GM18502 (cell line): ENCODE results near the gene POLR3H.

Experiments used
- ATAC-seq: cut with Tn5 transposase; IDR thresholded peaks from one replicate; pipeline ENCODE4 v1.9.1; 2021; ENCODE audit warnings: mild to moderate bottlenecking; ENCODE audit not compliant: unreplicated experiment, poor library complexity

The POLR3H gene

DNA sequence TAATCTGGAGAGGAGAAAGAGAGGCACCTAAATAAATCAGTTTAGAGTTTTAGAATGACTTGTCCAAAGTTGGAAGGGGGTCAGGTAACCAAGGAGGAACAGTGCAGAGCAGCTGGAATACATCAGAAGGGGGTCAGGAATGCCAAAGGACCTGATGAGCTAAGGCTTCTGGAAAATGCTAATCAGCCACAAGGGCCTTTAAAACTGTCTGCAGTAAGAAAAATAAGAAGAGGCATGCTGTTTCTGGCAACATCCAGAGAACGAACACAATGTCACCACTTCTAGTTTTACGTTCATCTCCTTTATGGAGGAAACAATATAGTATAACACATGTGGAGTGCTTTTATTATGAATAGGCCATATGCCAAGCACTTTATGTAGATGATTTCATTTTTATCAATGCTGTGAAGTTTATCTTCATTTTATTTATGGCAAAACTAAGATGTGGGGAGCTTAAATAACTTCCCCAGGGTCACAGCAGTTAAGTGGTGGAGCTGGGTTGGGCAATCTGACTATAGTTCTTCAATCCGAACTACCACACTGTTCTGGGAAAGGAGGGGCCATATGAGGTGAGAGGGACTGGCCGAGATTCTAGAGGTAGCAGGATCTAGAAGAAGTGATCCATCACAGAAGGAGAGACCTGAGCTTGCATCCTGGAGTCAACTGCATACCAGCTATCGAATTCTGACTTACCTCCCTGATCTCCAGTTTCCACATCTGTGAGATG lies 52.7 kb downstream of the POLR3H start:
- ATAC-seq: no peak

- ATAC-seq: no peak
These were observed 55.5 kb downstream of the POLR3H start for GRCh38 chr22:41488596-41489385.

- ATAC-seq: no peak
These were observed 56.2 kb downstream of the POLR3H start for GRCh38 chr22:41488076-41488475.

DNA sequence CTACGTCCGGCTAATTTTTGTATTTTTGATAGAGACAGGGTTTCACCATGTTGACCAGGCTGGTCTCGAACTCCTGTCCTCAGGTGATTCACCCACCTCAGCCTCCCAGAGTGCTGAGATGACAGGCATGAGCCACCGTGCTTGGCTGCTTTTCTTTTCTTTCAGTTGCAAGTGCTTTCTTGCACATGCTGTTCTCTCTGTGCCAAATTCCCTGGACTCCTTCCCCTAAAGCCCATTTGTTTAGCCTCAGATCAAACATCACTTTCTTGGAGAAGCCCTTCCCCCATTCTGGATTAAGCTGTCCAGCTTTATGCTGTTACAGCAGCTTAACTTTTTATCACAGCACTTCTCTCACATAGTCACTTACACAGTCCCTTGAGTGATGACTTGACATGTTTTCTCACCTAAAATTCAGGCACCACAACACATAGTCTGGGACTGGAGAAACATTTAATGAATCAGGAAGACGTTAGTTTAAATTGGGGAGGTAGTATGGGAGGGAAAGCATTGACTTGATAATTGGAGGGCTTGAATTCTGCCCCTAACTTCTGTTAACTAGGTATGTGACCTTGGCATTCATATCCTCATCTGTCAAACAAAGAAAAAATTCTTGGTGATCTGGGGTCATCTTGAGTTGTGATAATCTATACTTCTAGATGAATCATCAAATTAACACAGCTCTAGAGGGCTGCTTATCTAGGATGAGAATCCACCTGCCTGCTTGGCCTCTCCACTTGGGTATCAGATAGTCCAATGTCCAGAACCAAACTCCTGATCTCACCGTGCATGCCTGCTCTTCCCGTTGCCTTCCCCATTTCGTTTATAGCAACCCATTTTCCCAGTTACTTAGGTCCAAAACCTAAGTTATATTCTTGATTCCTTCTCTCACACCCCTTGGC lies 57.0 kb downstream of the POLR3H start:
- no peak for ATAC-seq

DNA sequence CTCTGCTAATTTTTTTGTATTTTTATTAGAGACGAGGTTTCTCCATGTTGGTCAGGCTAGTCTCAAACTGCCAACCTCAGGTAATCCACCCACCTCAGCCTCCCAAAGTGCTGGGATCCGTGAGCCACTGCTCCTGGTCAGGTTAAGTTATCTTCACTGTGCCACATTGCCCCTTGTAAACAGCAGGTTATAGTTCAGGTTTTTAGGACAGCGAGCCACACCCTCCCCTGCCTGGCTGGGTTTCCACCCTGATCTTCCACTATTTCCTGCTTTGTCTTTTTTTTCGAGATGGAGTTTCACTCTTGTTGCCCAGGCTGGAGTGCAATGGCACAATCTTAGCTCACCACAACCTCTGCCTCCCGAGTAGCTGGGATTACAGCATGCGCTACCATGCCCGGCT lies 59.2 kb downstream of the POLR3H start:
- ATAC-seq: no peak

- no peak for ATAC-seq
These were observed 61.8 kb downstream of the POLR3H start for GRCh38 chr22:41482319-41482935.

- ATAC-seq: no peak
These were observed 62.3 kb downstream of the POLR3H start for GRCh38 chr22:41481925-41482318.

- ATAC-seq: no peak
These were observed 63.0 kb downstream of the POLR3H start for GRCh38 chr22:41481131-41481830.

DNA sequence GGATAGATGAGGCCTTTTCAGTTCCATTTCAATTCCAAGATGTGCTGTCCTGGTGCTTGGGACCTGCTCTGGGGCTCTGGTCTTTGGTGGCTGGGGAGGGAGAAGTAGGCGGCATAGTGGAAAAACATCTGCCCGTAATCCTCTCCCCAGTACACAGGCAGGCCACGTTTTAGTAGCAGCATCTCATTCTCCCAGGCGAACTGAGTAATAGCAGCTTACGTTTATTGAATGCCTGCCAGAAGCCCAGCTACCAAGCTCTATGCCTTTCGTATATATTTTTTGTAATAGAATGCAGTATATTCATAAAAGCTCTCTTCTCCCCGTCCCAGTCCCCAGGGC lies 63.9 kb downstream of the POLR3H start:
- ATAC-seq: no peak

GRCh38 chr22:41479671-41480396 lies 64.4 kb downstream of the POLR3H start:
- ATAC-seq: no peak

- ATAC-seq: no peak
These were observed 65.3 kb downstream of the POLR3H start for GRCh38 chr22:41478891-41479521.

GRCh38 chr22:41478473-41478872 lies 65.8 kb downstream of the POLR3H start:
- no peak for ATAC-seq
